Spinal cord (tissue), 10 donors: ENCODE measurements around the gene RABAC1. TPM values are rescaled to one million over a fixed set of nuclear protein-coding genes. Genes with fewer than 3 reads are reported as not detected.

Experiments used
- DNase-seq, 6 donors: peaks; one replicate each; pipeline versions ENCODE4 v3.0.0 to v3.0.0-alpha.2; 2013 to 2015; ENCODE audit warnings: low spot score in 6 of 6, low read depth in 4 of 6
- H3K27ac ChIP-seq: one replicate; pipeline ENCODE4 v1.5.1; 2013; ENCODE audit warnings: low read depth, low read length, control low read depth
- H3K27me3 ChIP-seq: one replicate; pipeline ENCODE4 v1.6.1; 2013; ENCODE audit warnings: low read length; ENCODE audit not compliant: control insufficient read depth, insufficient read depth
- H3K36me3 ChIP-seq: one replicate; pipeline ENCODE4 v1.6.1; 2013; ENCODE audit warnings: low read length; ENCODE audit not compliant: control insufficient read depth, insufficient read depth
- H3K4me1 ChIP-seq: one replicate; pipeline ENCODE4 v1.6.1; 2013; ENCODE audit warnings: low read length; ENCODE audit not compliant: control insufficient read depth, insufficient read depth
- H3K4me3 ChIP-seq: one replicate; pipeline ENCODE4 v1.5.1; 2013; ENCODE audit warnings: low read depth, low read length, control low read depth
- H3K9me3 ChIP-seq: one replicate; pipeline ENCODE4 v1.6.1; 2013; ENCODE audit warnings: low read length; ENCODE audit not compliant: control insufficient read depth, insufficient read depth
- WGBS: methylation state at CpG from one replicate; pipeline ENCODE4 v1.1.5; 2013; ENCODE audit warnings: missing lambda C conversion rate; ENCODE audit not compliant: insufficient coverage; 5-methylcytosine and 5-hydroxymethylcytosine counted together
- polyA plus RNA-seq, 2 donors: library from polyadenylated mRNA; unstranded; fragments of 120-200 nt; gene quantifications; one replicate each; pipeline ENCODE4 v1.2.1, GENCODE V29; 2013; ENCODE audit not compliant: insufficient read length in 2 of 2
- total RNA-seq, 2 donors: library from RNA; depleted of rRNA in 1 of 2; stranded (reverse); fragments of 120-200 nt in 1 of 2; fragments of >200 nt in 1 of 2; gene quantifications; one replicate each; pipeline versions ENCODE4 v1.2.3 to v1.2.4, GENCODE V29; 2013 to 2014
- donor health status: healthy.

Gene RABAC1
- total and polyA plus RNA-seq, 4 donors = 98.0 to 202 (median 182) TPM

GRCh38 chr19:41990615-41991014, 31.5 kb upstream of the RABAC1 start:
- H3K27ac ChIP-seq = no peak overlapping the region
- H3K4me1 ChIP-seq = peaks cover 34% of the 10 kb centered on the region
- H3K36me3 ChIP-seq = peaks cover 58% of the 10 kb centered on the region
- DNase-seq = no peak
- 81% methylated on average over 2 of the region's 2 CpGs for WGBS
- no peak overlapping the region for H3K4me3 ChIP-seq
- no peaks in the 10 kb centered on the region for H3K27me3 ChIP-seq
- no peaks in the 10 kb centered on the region for H3K9me3 ChIP-seq

DNA sequence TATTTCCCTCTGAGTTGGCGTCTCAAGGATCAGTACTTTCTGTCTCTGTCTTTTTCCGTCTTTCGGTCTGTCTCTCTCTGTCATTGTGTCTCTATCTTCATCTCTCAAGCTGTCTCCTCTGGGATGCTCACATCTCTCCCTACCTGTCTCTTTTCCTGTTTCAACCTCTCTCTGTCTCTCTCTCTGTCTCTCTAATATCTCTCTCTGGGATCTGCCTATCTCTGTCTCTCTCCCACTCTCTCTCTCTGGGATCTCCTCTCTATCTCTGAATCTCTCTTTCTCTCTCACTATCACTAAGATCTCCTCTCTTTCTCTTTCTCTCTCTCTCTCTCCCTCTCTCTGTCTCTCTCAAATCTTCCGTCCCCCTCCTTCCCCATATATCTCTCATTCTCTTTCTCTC, 30.9 kb upstream of the RABAC1 start:
- WGBS = 96% methylated on average over 3 of the region's 4 CpGs
- H3K4me1 ChIP-seq = peaks cover 28% of the 10 kb centered on the region

GRCh38 chr19:41988947-41989346, 29.8 kb upstream of the RABAC1 start:
- DNase-seq = no peak
- Histone ChIP-seq H3K36me3 (peaks cover 72% of the 10 kb centered on the region), H3K27ac (no peak overlapping the region)

More for the DNA sequence above, 30.9 kb upstream of the RABAC1 start:
- no peak for DNase-seq
- H3K9me3 ChIP-seq = no peaks in the 10 kb centered on the region
- H3K27me3 ChIP-seq = no peaks in the 10 kb centered on the region
- no peak overlapping the region for H3K4me3 ChIP-seq
- H3K27ac ChIP-seq = no peak overlapping the region
- H3K36me3 ChIP-seq = peaks cover 64% of the 10 kb centered on the region

GRCh38 chr19:41987141-41987860, 28.2 kb upstream of the RABAC1 start:
- no peaks in the 10 kb centered on the region for H3K27me3 ChIP-seq
- no peak overlapping the region for H3K27ac ChIP-seq
- WGBS = 86% methylated on average over 10 of the region's 10 CpGs
- peaks cover 12% of the 10 kb centered on the region for H3K4me1 ChIP-seq
- H3K9me3 ChIP-seq = no peaks in the 10 kb centered on the region
- no peak overlapping the region for H3K4me3 ChIP-seq
- no peak for DNase-seq
- peaks cover 72% of the 10 kb centered on the region for H3K36me3 ChIP-seq

More at GRCh38 chr19:41988947-41989346, 29.8 kb upstream of the RABAC1 start:
- peaks cover 19% of the 10 kb centered on the region for H3K4me1 ChIP-seq
- no peak overlapping the region for H3K4me3 ChIP-seq
- no peaks in the 10 kb centered on the region for H3K9me3 ChIP-seq
- 92% methylated on average over 6 of the region's 9 CpGs for WGBS
- no peaks in the 10 kb centered on the region for H3K27me3 ChIP-seq

GRCh38 chr19:41984961-41985360, 25.8 kb upstream of the RABAC1 start:
- no peak for DNase-seq
- 96% methylated on average over 14 of the region's 17 CpGs for WGBS
- Histone ChIP-seq H3K4me1 (no peaks in the 10 kb centered on the region), H3K36me3 (peaks cover 74% of the 10 kb centered on the region), H3K9me3 (no peaks in the 10 kb centered on the region), H3K4me3 (no peak overlapping the region), H3K27me3 (no peaks in the 10 kb centered on the region), H3K27ac (no peak overlapping the region)

GRCh38 chr19:41981724-41982123, 22.6 kb upstream of the RABAC1 start:
- no peak for DNase-seq
- no peaks in the 10 kb centered on the region for H3K27me3 ChIP-seq
- H3K27ac ChIP-seq = no peak overlapping the region
- H3K4me1 ChIP-seq = no peaks in the 10 kb centered on the region
- H3K9me3 ChIP-seq = no peaks in the 10 kb centered on the region
- H3K36me3 ChIP-seq = peaks cover 73% of the 10 kb centered on the region
- no peak overlapping the region for H3K4me3 ChIP-seq
- 92% methylated on average over 15 of the region's 15 CpGs for WGBS

- Histone ChIP-seq H3K36me3 (peaks cover 78% of the 10 kb centered on the region), H3K27ac (no peak overlapping the region), H3K9me3 (no peaks in the 10 kb centered on the region), H3K27me3 (no peaks in the 10 kb centered on the region), H3K4me1 (no peaks in the 10 kb centered on the region), H3K4me3 (no peak overlapping the region)
- no peak for DNase-seq
- 89% methylated on average over 10 of the region's 17 CpGs for WGBS
Measured at GRCh38 chr19:41978470-41978869, 19.3 kb upstream of the RABAC1 start.

DNA sequence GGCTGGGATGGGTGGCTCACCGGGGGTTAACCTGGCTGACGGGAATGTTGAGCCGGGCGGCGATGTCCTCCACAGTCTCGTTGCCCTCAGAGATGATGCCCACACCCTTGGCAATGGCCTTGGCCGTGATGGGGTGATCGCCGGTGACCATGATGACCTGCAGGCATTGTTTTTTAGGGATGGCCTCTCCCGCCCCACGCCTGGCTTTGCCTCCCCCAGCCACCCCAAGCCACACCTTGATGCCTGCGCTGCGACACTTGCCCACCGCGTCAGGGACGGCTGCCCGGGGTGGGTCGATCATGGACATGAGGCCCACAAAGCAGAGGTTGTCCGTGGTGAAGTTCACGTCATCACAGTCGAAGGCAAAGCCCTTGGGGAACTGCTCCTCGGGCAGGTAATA, 18.8 kb upstream of the RABAC1 start:
- Histone ChIP-seq H3K4me1 (no peaks in the 10 kb centered on the region), H3K27ac (no peak overlapping the region), H3K36me3 (peaks cover 83% of the 10 kb centered on the region), H3K27me3 (no peaks in the 10 kb centered on the region), H3K4me3 (no peak overlapping the region), H3K9me3 (no peaks in the 10 kb centered on the region)
- no peak for DNase-seq
- WGBS = 90% methylated on average over 20 of the region's 22 CpGs

DNA sequence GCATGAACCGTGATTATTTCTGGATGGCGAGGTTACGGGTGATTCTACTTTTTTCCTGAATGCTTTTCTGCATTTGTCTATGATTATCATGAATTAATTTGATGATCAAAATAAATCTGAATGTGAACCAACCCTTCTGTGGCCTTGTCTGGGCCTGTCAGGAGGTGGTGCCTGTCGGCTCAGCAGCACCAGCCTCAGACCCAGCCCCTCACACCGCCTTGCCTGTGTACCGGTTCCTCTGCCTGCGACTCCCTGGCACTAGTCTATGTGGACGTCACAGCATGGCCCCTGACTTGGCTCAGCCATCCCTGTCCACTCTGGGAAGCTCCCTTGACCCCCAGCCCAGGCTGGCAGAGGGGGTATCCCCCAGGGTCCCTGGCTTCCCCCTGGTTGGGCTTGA, 15.5 kb upstream of the RABAC1 start:
- Histone ChIP-seq H3K9me3 (no peaks in the 10 kb centered on the region), H3K4me1 (no peaks in the 10 kb centered on the region), H3K36me3 (peaks cover 88% of the 10 kb centered on the region), H3K27me3 (no peaks in the 10 kb centered on the region), H3K4me3 (no peak overlapping the region), H3K27ac (no peak overlapping the region)
- 91% methylated on average over 5 of the region's 8 CpGs for WGBS
- no peak for DNase-seq

DNA sequence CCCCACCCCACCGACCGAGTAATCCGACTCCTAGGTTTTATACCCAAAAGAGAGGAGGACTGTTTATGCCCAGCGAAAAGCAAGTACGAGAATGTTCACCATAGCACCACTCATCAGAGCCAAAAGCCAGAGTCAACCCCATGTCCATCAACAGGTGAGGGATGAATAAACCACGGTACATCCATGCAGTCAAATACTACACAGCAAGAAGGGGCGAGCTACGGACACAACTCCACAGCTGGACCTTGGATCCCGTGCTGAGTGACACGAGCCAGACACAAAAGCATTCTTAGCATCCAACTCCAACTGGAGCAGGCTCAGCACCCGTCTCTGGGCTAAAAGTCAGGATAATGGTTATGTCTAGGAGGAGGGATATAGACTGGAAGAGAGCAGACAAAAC, 12.2 kb upstream of the RABAC1 start:
- no peak for DNase-seq
- H3K9me3 ChIP-seq = no peaks in the 10 kb centered on the region
- H3K4me3 ChIP-seq = no peak overlapping the region
- no peak overlapping the region for H3K27ac ChIP-seq
- H3K4me1 ChIP-seq = no peaks in the 10 kb centered on the region
- no peaks in the 10 kb centered on the region for H3K27me3 ChIP-seq
- 91% methylated on average over 7 of the region's 11 CpGs for WGBS
- H3K36me3 ChIP-seq = peaks cover 93% of the 10 kb centered on the region
